ENCODE measurements around the gene PPP1R14B. TPM values are rescaled to one million over a fixed set of nuclear protein-coding genes. Genes with fewer than 3 reads are reported as not detected.

PPP1R14B gene
- polyA plus RNA-seq, 3 donors: 11.7 to 40.7 (median 34.2) TPM

- peaks cover 57 to 79% of the 10 kb centered on the region in 2 donors for H3K36me3 Mint-ChIP-seq
- WGBS (ENCODE audit: insufficient coverage): 87% methylated on average over 24 of the region's 29 CpGs
- no peaks in the 10 kb centered on the region for H3K9me3 ChIP-seq (replicated peaks in 1 of 2; ENCODE audit: control insufficient read depth in 1 of 2, insufficient read depth in 1 of 2, low read length in 2 of 2)
- no peak overlapping the region for H3K4me3 ChIP-seq (replicated peaks in 1 of 3; ENCODE audit: low read depth in 2 of 3, low read length in 3 of 3)
- H3K4me1 ChIP-seq (ENCODE audit: control insufficient read depth in 1 of 2, insufficient read depth in 2 of 2, low read length in 2 of 2): peaks cover 12 to 13% of the 10 kb centered on the region in 2 donors
- no peaks in the 10 kb centered on the region for H3K79me2 ChIP-seq (ENCODE audit: insufficient read depth, low read length)
- no peaks in the 10 kb centered on the region for H3K27me3 Mint-ChIP-seq (ENCODE audit: low read depth in 3 of 3)
- peak overlapping the region in 1 of 7 donors; percentile 59 for H3K27ac Mint-ChIP-seq
- TF ChIP-seq CTCF (IDR thresholded peaks at IDR 0.05): no peak
- H3K4me2 ChIP-seq (replicated peaks; ENCODE audit: extremely low read depth, low read length, poor library complexity, severe bottlenecking): no peak overlapping the region
- peaks cover 10% of the 10 kb centered on the region for H3K4me1 Mint-ChIP-seq
- no peak for DNase-seq
- no peak overlapping the region for H2AFZ ChIP-seq (ENCODE audit: insufficient read depth, low read depth, low read length, poor library complexity, severe bottlenecking)
- H3K4me3 Mint-ChIP-seq: no peak overlapping the region
- H3K27ac ChIP-seq (ENCODE audit: low read depth in 1 of 2, low read length in 2 of 2): no peak overlapping the region
- H3K9ac ChIP-seq (ENCODE audit: insufficient read depth, low read length, poor library complexity, severe bottlenecking): no peak overlapping the region
- H3K36me3 ChIP-seq (replicated peaks in 1 of 2; ENCODE audit: control insufficient read depth in 1 of 2, insufficient read depth in 2 of 2, low read length in 2 of 2): peaks cover 80 to 83% of the 10 kb centered on the region in 2 donors
- intact Hi-C loops (cut with micrococcal nuclease): no loop called here
- H3K27me3 ChIP-seq (ENCODE audit: control insufficient read depth in 2 of 2, insufficient read depth in 2 of 2, low read length in 2 of 2): no peaks in the 10 kb centered on the region
- H3K9me3 Mint-ChIP-seq: peaks cover 0 to 4% (median 0%) of the 10 kb centered on the region in 7 donors
- peaks cover 7% of the 10 kb centered on the region for H4K20me1 ChIP-seq (ENCODE audit: insufficient read depth, low read length)
These were observed 16.5 kb upstream of the PPP1R14B start for GRCh38 chr11:64263021-64263946.

DNA sequence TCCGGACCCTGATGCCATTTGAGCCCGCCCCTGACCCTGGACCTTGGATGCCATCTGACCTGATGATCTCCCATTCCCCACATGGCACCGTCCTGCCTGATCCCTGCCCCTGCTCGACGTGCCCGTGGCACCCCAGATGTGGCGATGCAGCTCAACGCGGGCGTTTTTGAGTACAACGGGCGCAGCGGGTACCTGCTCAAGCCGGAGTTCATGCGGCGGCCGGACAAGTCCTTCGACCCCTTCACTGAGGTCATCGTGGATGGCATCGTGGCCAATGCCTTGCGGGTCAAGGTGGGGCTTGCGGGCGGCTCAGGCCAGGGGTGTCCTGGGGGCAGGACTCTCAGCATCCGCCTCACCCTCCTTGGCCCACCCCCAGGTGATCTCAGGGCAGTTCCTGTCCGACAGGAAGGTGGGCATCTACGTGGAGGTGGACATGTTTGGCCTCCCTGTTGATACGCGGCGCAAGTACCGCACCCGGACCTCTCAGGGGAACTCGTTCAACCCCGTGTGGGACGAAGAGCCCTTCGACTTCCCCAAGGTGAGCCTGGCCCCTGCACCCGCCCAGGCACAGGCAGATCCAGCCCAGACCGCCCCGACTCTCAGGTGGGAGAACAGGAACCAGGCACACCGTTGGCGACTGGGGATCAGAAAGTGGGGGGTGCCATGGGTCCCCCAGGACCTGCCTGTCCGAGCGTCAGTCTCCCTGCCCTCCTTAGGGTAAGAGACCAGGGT, 15.7 kb upstream of the PPP1R14B start:
- H2AFZ ChIP-seq (ENCODE audit: insufficient read depth, low read depth, low read length, poor library complexity, severe bottlenecking): no peak overlapping the region
- H3K79me2 ChIP-seq (ENCODE audit: insufficient read depth, low read length): no peaks in the 10 kb centered on the region
- Mint-ChIP-seq H3K4me3 (no peak overlapping the region), H3K4me1 (peaks cover 2% of the 10 kb centered on the region), H3K36me3 (peaks cover 65 to 87% of the 10 kb centered on the region in 2 donors), H3K9me3 (peaks cover 0 to 4% (median 0%) of the 10 kb centered on the region in 7 donors), H3K27me3 (ENCODE audit: low read depth in 3 of 3) (no peaks in the 10 kb centered on the region), H3K27ac (peak overlapping the region in 1 of 7 donors; percentile 17)
- intact Hi-C loops (cut with micrococcal nuclease): no loop called here
- DNase-seq: no peak
- H3K9ac ChIP-seq (ENCODE audit: insufficient read depth, low read length, poor library complexity, severe bottlenecking): no peak overlapping the region
- H3K27me3 ChIP-seq (ENCODE audit: control insufficient read depth in 2 of 2, insufficient read depth in 2 of 2, low read length in 2 of 2): no peaks in the 10 kb centered on the region
- no peaks in the 10 kb centered on the region for H3K9me3 ChIP-seq (replicated peaks in 1 of 2; ENCODE audit: control insufficient read depth in 1 of 2, insufficient read depth in 1 of 2, low read length in 2 of 2)
- H3K36me3 ChIP-seq (replicated peaks in 1 of 2; ENCODE audit: control insufficient read depth in 1 of 2, insufficient read depth in 2 of 2, low read length in 2 of 2): peaks cover 87 to 88% of the 10 kb centered on the region in 2 donors
- H3K4me3 ChIP-seq (replicated peaks in 1 of 3; ENCODE audit: low read depth in 2 of 3, low read length in 3 of 3): no peak overlapping the region
- no peak overlapping the region for H3K4me2 ChIP-seq (replicated peaks; ENCODE audit: extremely low read depth, low read length, poor library complexity, severe bottlenecking)
- H4K20me1 ChIP-seq (ENCODE audit: insufficient read depth, low read length): peaks cover 7% of the 10 kb centered on the region
- no peak overlapping the region for H3K27ac ChIP-seq (ENCODE audit: low read depth in 1 of 2, low read length in 2 of 2)
- H3K4me1 ChIP-seq (ENCODE audit: control insufficient read depth in 1 of 2, insufficient read depth in 2 of 2, low read length in 2 of 2): peaks cover 4 to 5% of the 10 kb centered on the region in 2 donors
- WGBS (ENCODE audit: insufficient coverage): 97% methylated on average over 40 of the region's 42 CpGs
- TF ChIP-seq CTCF (IDR thresholded peaks at IDR 0.05): no peak
